IPS-15b (cell line): ENCODE measurements around the gene CRYZL1.

ENCODE experiments used
- H3K27me3 ChIP-seq: one replicate; pipeline ENCODE4 v1.6.1; 2013; ENCODE audit warnings: low read length; ENCODE audit not compliant: control insufficient read depth, insufficient read depth
- H3K36me3 ChIP-seq: one replicate; pipeline ENCODE4 v1.6.1; 2013; ENCODE audit warnings: low read length; ENCODE audit not compliant: control insufficient read depth, insufficient read depth
- H3K4me1 ChIP-seq: one replicate; pipeline ENCODE4 v1.6.1; 2013; ENCODE audit warnings: mild to moderate bottlenecking, low read length; ENCODE audit not compliant: control insufficient read depth, insufficient read depth
- H3K4me3 ChIP-seq: one replicate; pipeline ENCODE4 v1.5.1; 2013; ENCODE audit warnings: low read depth, low read length
- H3K9ac ChIP-seq: one replicate; pipeline ENCODE4 v1.6.1; 2013; ENCODE audit warnings: low read depth, mild to moderate bottlenecking, low read length
- H3K9me3 ChIP-seq: one replicate; pipeline ENCODE4 v1.6.1; 2013; ENCODE audit warnings: mild to moderate bottlenecking, low read length; ENCODE audit not compliant: control insufficient read depth, insufficient read depth

The CRYZL1 gene

DNA sequence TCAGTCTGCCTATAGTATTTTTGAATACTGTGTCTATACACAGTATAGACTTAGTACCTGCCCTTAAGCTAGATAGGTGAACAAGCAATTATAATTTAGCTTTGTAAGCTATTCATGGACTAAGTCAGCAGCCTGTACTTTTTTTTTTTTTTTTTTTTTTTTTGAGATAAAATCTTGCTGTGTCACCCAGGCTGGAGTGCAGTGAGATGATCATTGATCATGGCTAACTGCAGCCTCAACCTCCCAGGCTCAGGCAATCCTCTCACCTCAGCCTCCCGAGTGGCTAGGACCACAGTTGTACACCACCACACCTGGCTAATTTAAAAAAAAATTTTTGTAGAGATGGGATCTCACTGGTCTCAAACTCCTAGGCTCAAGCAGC, 18.0 kb upstream of the CRYZL1 start:
- H3K9me3 ChIP-seq, result no peaks in the 10 kb centered on the region
- H3K9ac ChIP-seq, result no peak overlapping the region
- no peaks in the 10 kb centered on the region for H3K36me3 ChIP-seq
- no peak overlapping the region for H3K4me3 ChIP-seq
- H3K4me1 ChIP-seq, result peaks cover 12% of the 10 kb centered on the region
- no peaks in the 10 kb centered on the region for H3K27me3 ChIP-seq

DNA sequence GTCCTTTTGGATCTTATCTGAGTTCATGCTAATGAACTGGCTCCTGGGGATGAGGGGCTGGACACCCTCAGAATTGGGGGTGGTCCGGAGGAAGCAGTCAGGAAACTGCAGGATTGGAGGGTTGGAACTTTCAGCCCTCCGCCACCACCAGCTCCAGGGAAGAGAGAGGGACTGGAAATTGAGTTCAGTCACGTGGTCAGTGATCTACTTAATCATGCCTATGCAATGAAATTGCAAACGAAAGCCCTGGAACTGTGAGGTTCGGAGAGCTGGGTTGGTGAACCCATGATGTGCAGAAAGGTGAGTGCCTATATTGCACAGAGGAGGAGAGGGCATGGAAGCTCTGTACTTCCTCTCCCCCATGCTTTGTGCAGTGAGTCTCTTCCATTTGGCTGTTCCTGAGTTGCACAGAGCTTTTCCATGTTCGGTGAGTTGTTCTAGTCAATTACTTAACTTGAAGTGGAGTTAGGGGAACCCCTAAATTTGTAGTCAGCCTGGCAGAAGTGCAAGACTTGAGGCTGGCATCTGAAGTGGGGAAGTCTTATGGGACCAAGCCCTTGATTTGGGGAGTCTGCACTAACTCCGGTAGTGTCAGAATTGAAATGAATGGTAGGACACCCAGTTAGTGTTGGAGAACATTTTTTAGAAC, 17.5 kb upstream of the CRYZL1 start:
- H3K36me3 ChIP-seq, result no peaks in the 10 kb centered on the region
- no peaks in the 10 kb centered on the region for H3K9me3 ChIP-seq
- no peak overlapping the region for H3K4me3 ChIP-seq
- H3K9ac ChIP-seq, result no peak overlapping the region
- peaks cover 14% of the 10 kb centered on the region for H3K4me1 ChIP-seq
- H3K27me3 ChIP-seq, result no peaks in the 10 kb centered on the region

DNA sequence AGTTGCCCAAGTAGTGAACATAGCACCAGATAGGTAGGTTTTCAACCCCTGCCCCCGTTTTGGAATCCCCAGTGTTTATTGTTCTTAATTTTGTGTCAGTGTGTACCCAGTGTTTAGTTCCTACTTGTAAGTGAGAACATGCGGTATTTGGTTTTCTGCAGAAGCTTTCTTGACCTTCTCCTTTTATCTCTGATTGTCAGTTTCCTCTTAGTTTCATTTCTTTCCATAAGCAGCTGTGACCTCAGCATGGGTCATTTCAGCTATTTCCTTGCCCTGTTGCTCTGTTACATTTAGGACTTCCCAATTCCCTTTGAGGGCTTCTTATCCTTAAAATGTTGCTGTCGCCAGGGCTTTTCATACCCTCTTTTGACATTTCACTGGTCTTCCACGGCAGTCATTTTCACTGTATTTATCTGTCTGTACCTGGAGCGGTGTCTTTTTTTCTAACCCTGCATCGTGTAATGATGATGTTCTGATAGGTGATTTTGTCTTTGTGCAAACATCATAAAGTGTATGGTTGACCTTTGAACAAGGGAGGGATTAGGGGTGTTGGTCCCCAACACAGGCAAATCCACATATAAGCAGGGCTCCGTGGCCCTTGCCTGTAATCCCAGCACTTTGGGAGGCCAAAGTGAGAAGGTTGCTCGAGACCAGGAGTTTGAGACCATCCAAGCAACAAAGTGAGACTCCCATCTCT, 15.7 kb upstream of the CRYZL1 start:
- no peaks in the 10 kb centered on the region for H3K36me3 ChIP-seq
- peaks cover 14% of the 10 kb centered on the region for H3K4me1 ChIP-seq

DNA sequence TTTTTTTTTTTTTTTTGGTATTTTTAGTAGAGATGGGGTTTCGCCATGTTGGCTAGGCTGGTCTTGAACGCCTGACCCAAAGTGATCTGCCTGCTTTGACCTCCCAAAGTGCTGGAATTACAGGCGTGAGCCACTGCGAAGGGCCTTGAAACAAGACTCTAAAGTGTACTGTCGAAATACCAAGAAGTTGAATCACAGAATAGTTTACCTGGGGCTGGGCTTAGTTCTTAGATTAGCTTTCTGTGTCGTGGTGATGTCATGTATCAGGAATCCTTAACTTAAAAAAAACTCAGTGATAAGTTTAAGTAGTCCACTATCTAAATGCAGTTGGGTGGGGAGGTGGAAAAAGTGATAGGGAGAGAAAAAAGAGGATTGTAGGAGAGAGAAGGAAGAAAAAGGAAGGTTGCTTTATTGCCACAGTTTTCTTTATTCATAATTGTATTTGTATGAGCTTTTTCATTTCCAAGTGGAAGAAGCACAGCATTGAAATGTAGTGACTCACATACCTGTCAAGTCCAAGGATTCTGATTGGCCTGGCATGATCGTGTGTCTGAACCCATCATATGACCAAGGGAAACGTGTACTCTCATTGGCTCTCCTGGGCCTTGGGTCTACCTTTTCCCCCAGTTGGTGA, 14.2 kb upstream of the CRYZL1 start:
- peaks cover 26% of the 10 kb centered on the region for H3K4me1 ChIP-seq

More for the DNA sequence above, 15.7 kb upstream of the CRYZL1 start:
- Histone ChIP-seq H3K9me3 (no peaks in the 10 kb centered on the region), H3K9ac (no peak overlapping the region), H3K27me3 (no peaks in the 10 kb centered on the region), H3K4me3 (no peak overlapping the region)

DNA sequence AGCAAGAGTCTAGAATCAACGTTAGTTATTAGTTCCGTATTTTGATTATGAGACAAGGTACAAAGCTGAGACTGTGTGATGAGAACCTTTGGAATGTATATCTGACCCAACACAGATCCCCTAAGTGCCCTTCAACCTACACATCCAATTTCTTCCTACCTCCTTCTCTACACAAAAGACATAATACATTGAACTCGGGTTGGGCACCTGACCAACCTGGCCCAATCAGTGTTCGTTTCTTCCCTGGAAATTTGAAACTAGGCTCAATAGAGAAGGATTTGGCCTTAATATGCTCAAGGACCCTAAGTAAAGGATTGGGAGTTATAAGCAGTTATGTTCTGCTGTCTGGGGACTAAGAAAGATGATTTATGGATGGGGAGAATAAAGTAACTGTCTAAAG, 12.9 kb upstream of the CRYZL1 start:
- H3K9ac ChIP-seq, result no peak overlapping the region
- no peak overlapping the region for H3K4me3 ChIP-seq
- no peaks in the 10 kb centered on the region for H3K9me3 ChIP-seq
- H3K4me1 ChIP-seq, result peaks cover 26% of the 10 kb centered on the region
- no peaks in the 10 kb centered on the region for H3K36me3 ChIP-seq
- H3K27me3 ChIP-seq, result no peaks in the 10 kb centered on the region

More for the DNA sequence above, 14.2 kb upstream of the CRYZL1 start:
- Histone ChIP-seq H3K9ac (no peak overlapping the region), H3K27me3 (no peaks in the 10 kb centered on the region), H3K36me3 (no peaks in the 10 kb centered on the region), H3K4me3 (no peak overlapping the region), H3K9me3 (no peaks in the 10 kb centered on the region)

DNA sequence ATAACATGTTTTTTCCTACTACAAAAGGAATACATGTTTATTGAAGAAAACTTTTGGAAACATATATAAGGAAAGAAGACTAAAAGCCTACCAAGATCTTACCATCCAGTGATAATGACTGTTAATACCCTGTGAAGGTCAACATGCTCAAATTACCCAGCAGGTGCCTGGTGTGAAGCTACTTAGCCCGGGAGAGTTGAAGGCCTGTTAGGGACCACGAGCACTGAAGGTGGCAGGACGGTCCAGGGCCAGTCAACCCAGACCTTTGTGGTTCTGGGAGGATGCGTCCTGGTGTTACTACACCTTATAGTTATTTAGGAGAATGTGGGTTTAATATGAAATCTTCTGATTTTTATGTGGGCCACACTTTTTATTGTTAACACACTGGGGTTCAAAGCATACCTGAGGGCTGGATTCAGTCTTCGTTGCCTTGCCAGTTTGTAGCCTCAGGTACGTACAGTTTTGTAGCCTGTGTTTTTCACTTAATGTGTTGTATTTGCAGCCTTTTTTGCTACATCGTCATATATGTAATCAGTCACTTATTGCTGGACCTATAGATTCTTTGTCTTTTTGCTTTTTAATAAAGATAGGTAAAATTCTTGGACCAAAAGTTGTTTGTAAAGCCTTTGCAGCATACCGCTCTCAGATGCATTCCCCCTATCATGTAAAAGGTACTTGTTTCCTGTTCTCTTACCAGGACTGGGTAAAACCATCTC, 10.6 kb upstream of the CRYZL1 start:
- H3K27me3 ChIP-seq, result no peaks in the 10 kb centered on the region
- H3K9ac ChIP-seq, result no peak overlapping the region
- no peak overlapping the region for H3K4me3 ChIP-seq
- no peaks in the 10 kb centered on the region for H3K9me3 ChIP-seq
- no peaks in the 10 kb centered on the region for H3K36me3 ChIP-seq
- peaks cover 28% of the 10 kb centered on the region for H3K4me1 ChIP-seq

DNA sequence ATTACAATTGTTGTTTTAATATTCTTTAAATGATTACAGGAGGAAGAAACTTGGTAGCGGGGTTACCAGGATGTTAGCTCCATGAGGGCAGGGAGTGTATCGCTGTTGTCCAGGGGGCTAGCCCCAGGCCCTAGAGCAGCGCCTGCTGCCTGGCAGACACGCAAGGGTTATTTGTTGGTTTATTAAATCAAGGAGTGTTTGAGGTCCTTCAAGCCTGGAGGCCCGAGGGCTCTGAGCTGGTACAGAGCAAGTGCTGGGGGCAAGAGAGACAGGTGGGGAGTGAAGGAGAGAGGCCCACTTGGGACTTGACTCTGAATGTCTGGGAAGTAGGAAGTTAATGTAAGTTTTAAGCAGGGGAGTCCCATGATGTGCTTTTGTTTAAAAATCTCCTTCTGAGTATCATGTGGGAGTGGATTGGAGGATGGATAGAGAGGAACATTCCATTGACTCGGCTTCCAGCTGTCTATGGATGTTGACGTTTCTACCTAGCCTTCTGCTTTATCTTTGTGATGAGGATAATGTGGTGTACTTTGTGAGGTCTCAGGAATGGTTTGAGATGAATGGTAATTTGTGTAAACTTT, 9.5 kb upstream of the CRYZL1 start:
- Histone ChIP-seq H3K9me3 (no peaks in the 10 kb centered on the region), H3K4me3 (no peak overlapping the region), H3K27me3 (no peaks in the 10 kb centered on the region), H3K36me3 (no peaks in the 10 kb centered on the region), H3K9ac (no peak overlapping the region), H3K4me1 (peaks cover 28% of the 10 kb centered on the region)

DNA sequence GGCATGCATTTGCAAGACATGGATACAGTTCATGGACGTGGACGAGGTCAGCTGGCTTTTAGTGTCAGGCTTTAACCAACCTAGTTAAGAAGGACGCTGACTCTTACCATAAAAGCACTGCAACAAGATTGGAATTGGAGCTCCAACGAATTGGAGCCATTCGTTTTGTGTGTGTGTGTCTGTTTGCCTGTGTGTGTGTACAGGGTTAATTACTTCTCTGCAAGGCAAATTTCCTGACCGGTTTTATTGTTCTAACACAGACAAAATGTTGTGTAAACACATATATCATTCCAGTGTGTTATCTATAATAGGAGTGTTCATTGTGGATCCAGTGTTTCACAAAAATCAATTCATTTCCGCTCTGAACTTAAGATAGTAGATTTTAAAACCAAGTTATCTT, 8.7 kb upstream of the CRYZL1 start:
- H3K9me3 ChIP-seq, result no peaks in the 10 kb centered on the region
- H3K36me3 ChIP-seq, result no peaks in the 10 kb centered on the region
- no peak overlapping the region for H3K4me3 ChIP-seq
- peaks cover 30% of the 10 kb centered on the region for H3K4me1 ChIP-seq
- no peaks in the 10 kb centered on the region for H3K27me3 ChIP-seq
- no peak overlapping the region for H3K9ac ChIP-seq

DNA sequence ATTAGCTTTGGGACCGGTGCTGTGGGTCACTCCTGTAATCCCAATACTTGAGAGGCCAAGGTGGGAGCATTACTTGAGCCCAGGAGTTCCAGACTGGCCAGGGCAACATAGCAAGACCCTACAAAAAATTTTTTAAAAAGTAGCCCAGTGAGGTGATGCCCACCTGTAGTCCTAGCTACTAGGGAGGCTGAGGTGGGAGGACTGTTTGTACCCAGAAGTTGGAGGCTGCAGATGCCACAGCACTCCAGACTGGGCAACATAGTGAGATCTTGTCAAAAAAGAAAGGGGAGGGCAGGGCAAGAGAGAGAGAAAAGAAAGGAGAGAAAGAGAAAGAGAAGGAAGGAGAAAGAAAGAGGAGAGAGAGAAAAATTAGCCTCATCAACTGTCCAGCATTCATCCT, 7.0 kb upstream of the CRYZL1 start:
- Histone ChIP-seq H3K4me1 (peaks cover 28% of the 10 kb centered on the region), H3K9ac (no peak overlapping the region), H3K4me3 (no peak overlapping the region), H3K9me3 (no peaks in the 10 kb centered on the region), H3K36me3 (no peaks in the 10 kb centered on the region), H3K27me3 (no peaks in the 10 kb centered on the region)

DNA sequence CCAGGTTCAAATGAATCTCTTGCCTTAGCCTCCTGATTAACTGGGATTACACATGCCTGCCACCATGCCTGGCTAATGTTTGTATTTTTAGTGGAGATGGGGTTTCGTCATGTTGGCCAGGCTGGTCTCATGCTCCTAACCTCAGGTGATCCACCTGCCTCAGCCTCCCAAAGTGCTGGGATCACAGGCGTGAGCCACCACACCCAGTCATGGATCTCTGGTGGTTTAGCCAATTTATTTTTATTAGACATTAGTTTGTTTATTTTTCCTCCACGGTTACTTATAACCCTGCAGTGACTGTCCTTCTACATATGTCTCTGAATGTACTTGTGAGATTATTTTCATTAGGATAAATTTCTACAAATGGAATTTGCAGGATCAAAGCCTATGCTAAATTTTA, 6.0 kb upstream of the CRYZL1 start:
- Histone ChIP-seq H3K4me3 (no peak overlapping the region), H3K27me3 (no peaks in the 10 kb centered on the region), H3K4me1 (peaks cover 28% of the 10 kb centered on the region), H3K36me3 (no peaks in the 10 kb centered on the region), H3K9me3 (no peaks in the 10 kb centered on the region), H3K9ac (no peak overlapping the region)

DNA sequence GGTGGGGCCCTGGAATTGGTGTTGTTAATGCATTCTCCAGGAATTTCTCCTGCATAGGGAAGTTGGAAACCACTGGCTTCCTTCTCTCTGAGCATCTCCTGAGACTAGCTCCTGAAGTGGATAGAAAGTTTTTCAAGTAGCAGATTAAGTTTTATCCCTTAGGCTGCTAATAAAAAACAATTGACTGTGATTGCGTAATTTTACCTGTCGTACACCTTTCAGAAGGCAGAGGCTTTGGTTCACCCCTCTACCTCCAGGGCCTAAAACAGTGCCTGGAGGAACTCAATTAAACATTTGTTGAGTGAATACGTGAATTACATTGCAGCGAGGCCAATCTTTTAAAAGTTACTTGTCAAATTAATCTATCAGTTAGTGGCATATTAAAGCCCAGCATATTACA, 4.2 kb upstream of the CRYZL1 start:
- no peaks in the 10 kb centered on the region for H3K9me3 ChIP-seq
- H3K27me3 ChIP-seq, result no peaks in the 10 kb centered on the region
- no peak overlapping the region for H3K4me3 ChIP-seq
- no peak overlapping the region for H3K9ac ChIP-seq
- peaks cover 15% of the 10 kb centered on the region for H3K4me1 ChIP-seq
- H3K36me3 ChIP-seq, result no peaks in the 10 kb centered on the region
